BJ (cell line): ENCODE data around the gene ITGA5. TPM values are rescaled to one million over a fixed set of nuclear protein-coding genes. Genes with fewer than 3 reads are reported as not detected.

Experiments
- CTCF ChIA-PET: fragments of 350-600 bp; formaldehyde crosslinking; extraction: SDS; loops from one replicate; lab custom pipeline; 2021; ENCODE audit warnings: antibody characterized with exemption, inconsistent platforms; lab: Yijun Ruan, JAX
- POLR2A ChIA-PET: fragments of 300-600 bp; sonication (Branson Sonifier 250); formaldehyde crosslinking; extraction: SDS; loops from one replicate; lab custom pipeline; 2021; ENCODE audit warnings: antibody characterized with exemption; lab: Charles Lee
- DNase-seq: peaks from one replicate; pipeline ENCODE4 v3.0.0-alpha.2; 2011; ENCODE audit warnings: low read depth
- H3K27me3 ChIP-seq: 2 replicates; pipeline ENCODE4 v1.6.0; 2011; ENCODE audit warnings: low read length; ENCODE audit not compliant: control insufficient read depth, insufficient read depth
- H3K36me3 ChIP-seq: 2 replicates; pipeline ENCODE4 v1.5.1; 2011; ENCODE audit warnings: low read length; ENCODE audit not compliant: control insufficient read depth, insufficient read depth
- H3K4me3 ChIP-seq: 2 replicates; pipeline ENCODE4 v1.5.1; 2011; ENCODE audit warnings: low read depth, mild to moderate bottlenecking, control low read depth, low read length
- polyA plus RNA-seq: library from polyadenylated mRNA; depleted of rRNA; stranded (reverse); fragments of >200 nt; gene quantifications from 2 replicates; pipeline ENCODE4 v1.2.3, GENCODE V29; 2011
- TF ChIP-seq, protein P1 (sequence below): IDR thresholded peaks from 2 replicates; pipeline ENCODE4 v1.5.1; 2011; ENCODE audit warnings: low read depth, mild to moderate bottlenecking, control low read depth, inconsistent platforms, low read length, moderate library complexity; ENCODE audit not compliant: insufficient read depth

ITGA5 gene
- polyA plus RNA-seq, 1 experiment: 375 TPM

DNA sequence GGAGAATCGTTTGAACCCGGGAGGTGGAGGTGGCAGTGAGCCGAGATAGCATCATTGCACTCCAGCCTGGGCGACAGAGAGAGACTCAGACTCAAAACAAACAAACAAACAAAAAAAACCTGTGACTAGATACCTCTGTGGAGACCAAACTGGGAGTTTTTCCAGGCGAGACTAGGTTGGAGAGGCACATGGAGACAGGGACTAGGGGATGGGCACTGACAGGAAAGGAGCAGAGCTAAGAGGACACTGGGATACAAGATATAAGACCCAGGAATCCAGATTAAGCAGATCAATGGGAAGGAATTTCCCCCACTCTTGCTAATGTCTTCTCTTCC is 4.7 kb upstream of the ITGA5 start:
- H3K4me3 ChIP-seq: no peak overlapping the region
- CTCF ChIA-PET: interaction anchor here (1.6 to 32.5 kb wide), 3 partner anchors 11 to 23 kb away, joined by 4 to 643 read pairs (median 6); no protein-coding TSS in a partner anchor
- POLR2A ChIA-PET: no interaction called here
- DNase-seq: no peak
- TF ChIP-seq, protein P1, sequence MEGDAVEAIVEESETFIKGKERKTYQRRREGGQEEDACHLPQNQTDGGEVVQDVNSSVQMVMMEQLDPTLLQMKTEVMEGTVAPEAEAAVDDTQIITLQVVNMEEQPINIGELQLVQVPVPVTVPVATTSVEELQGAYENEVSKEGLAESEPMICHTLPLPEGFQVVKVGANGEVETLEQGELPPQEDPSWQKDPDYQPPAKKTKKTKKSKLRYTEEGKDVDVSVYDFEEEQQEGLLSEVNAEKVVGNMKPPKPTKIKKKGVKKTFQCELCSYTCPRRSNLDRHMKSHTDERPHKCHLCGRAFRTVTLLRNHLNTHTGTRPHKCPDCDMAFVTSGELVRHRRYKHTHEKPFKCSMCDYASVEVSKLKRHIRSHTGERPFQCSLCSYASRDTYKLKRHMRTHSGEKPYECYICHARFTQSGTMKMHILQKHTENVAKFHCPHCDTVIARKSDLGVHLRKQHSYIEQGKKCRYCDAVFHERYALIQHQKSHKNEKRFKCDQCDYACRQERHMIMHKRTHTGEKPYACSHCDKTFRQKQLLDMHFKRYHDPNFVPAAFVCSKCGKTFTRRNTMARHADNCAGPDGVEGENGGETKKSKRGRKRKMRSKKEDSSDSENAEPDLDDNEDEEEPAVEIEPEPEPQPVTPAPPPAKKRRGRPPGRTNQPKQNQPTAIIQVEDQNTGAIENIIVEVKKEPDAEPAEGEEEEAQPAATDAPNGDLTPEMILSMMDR: no peak
- no peaks in the 10 kb centered on the region for H3K27me3 ChIP-seq
- H3K36me3 ChIP-seq: no peaks in the 10 kb centered on the region

DNA sequence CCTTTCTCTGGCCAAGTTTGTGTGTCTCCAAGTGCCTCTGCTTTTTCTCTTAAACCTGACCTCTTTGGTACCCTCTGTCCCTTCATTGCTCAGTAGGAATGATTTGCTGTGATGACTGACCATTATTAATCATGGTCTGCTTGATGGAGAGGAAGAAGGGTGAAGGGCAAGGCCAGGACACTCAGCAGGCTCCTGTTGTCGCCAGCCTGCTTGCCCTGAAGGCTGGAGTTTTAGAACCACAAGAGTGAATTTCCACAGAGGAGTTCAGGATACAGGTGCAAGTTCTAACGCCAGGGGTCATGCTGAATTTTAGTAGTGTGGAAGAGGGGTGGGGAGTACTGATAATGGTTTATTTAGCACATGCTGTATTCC is 2.8 kb upstream of the ITGA5 start:
- POLR2A ChIA-PET: no interaction called here
- H3K27me3 ChIP-seq: no peaks in the 10 kb centered on the region
- DNase-seq: no peak
- no peak overlapping the region for H3K4me3 ChIP-seq
- TF ChIP-seq, protein P1: no peak
- CTCF ChIA-PET: interaction anchor here (1.2 to 11.8 kb wide), 2 partner anchors 17 to 19 kb away, joined by 3 to 209 read pairs; no protein-coding TSS in a partner anchor
- H3K36me3 ChIP-seq: no peaks in the 10 kb centered on the region

DNA sequence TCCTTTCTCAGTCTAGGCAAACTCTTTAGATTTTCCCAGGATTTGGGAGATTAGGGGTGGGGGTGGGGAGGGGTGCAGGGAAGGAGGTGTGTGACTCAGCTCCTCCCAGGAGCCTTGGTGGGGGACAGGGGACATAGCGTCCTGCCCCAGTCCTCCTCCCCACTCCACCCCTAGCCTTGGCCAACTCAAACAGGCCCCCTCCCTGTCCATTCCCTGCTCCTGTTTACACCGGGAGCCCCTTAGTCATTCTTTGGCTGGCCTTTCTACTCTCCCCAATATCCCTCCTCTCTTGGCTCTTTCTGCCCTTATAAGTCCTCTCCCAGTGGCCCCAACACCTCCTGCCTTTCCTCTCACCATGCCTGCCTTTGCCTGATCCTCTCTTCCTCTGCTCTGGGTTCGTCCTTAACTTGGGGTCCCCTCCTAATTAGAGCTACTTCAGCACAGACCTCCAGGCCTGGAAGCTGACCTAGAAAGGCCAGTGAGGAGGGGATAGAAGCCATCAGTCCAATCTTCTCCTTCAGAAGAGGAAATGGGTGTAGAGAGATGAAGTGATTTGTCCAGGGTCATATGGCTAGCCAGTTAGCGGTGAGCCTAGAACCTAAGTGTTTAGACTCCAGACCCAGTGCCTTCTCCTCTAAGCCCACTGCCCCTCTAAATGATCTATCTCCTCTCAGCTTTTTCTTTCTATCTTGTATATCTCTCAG is 2.3 kb upstream of the ITGA5 start:
- no peak for DNase-seq
- ChIA-PET CTCF (interaction anchor here (1.0 to 11.8 kb wide), 4 partner anchors 13 to 51 kb away, joined by 3 to 209 read pairs (median 4); no protein-coding TSS in a partner anchor), POLR2A (no interaction called here)
- Histone ChIP-seq H3K27me3 (no peaks in the 10 kb centered on the region), H3K4me3 (no peak overlapping the region), H3K36me3 (no peaks in the 10 kb centered on the region)
- TF ChIP-seq, protein P1: no peak

DNA sequence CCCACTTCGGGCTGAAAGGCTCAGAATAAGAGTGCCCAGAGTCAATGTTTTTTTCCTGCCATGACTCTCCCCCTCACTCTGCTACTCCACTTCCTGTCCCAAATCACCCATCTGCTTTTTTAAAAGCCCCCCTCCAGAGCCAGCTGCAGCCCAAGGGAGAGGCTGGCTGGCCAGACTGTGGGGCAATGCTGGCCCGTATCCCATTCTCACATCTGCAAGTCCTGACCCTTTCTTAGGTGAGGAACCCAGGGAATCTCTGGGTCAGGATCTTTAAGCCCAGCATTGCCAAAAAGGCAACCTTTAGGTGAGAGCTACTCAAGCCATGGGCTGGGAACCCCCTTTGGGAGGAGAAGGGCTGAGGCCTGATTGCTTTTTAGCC is 1.7 kb upstream of the ITGA5 start:
- no peak overlapping the region for H3K4me3 ChIP-seq

DNA sequence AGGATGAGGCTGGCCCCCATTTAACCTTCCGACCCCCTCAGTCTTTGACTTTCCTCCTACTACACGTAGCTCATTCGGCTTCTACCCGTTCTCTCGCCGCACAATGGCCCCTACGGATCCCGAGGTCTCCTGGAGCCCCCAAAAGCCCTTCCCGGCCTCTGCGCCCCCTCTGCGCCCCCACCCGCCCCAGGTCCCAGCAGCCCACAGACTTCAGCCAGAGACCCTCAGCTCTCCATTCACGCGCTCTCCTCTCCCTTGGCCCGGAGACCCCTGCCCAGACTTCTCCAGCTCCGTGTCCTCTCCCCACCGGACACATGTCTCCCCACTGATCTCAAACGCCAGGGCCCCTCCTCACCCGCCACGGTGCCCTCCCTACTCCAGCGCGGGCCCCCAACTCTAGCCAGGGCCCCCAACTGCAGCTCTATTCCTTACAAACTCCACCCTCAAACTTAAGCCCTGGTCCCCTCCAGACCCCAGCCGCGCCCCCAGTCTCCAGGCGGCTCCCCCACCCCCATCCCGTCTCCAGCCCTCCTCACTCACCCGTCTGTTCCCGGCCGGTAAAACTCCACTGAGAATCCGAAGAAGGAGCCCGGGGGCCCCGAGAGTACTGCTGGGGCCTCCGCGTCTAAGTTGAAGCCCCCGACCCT is 502 bp downstream of the ITGA5 start:
- TF ChIP-seq, protein P1: no peak
- ChIA-PET CTCF (interaction anchor here (1.3 to 11.8 kb wide), 6 partner anchors 10 to 204 kb away, joined by 3 to 209 read pairs (median 14); no protein-coding TSS in a partner anchor), POLR2A (no interaction called here)
- no peaks in the 10 kb centered on the region for H3K27me3 ChIP-seq
- peaks cover 2% of the 10 kb centered on the region; the same call in 1 of the 2 replicates for H3K36me3 ChIP-seq
- peak overlapping the region; percentile 95 for H3K4me3 ChIP-seq
- DNase-seq: no peak

More for the DNA sequence above, 1.7 kb upstream of the ITGA5 start:
- no peak for DNase-seq
- H3K36me3 ChIP-seq: no peaks in the 10 kb centered on the region
- ChIA-PET CTCF (interaction anchor here (1.0 to 11.8 kb wide), 6 partner anchors 10 to 50 kb away, joined by 3 to 209 read pairs (median 4); no protein-coding TSS in a partner anchor), POLR2A (no interaction called here)
- no peaks in the 10 kb centered on the region for H3K27me3 ChIP-seq
- TF ChIP-seq, protein P1: no peak
